H9 (cell line): ENCODE measurements around the gene RIBC2. TPM values are rescaled to one million over a fixed set of nuclear protein-coding genes. Genes with fewer than 3 reads are reported as not detected.

Source experiments
- DNase-seq: peaks from one replicate; pipeline ENCODE4 v3.0.0-alpha.2; 2017
- H2AFZ ChIP-seq: one replicate; pipeline ENCODE4 v1.6.1; 2013; ENCODE audit warnings: mild to moderate bottlenecking, low read length, control low read depth, moderate library complexity
- H2AK5ac ChIP-seq: 2 replicates; pipeline ENCODE4 v1.6.1; 2013; ENCODE audit warnings: low read length, control low read depth, mixed read lengths; ENCODE audit not compliant: insufficient read length
- H2BK120ac ChIP-seq: one replicate; pipeline ENCODE4 v1.6.1; 2013; ENCODE audit warnings: low read depth, mild to moderate bottlenecking, low read length, control low read depth, inconsistent platforms; ENCODE audit not compliant: poor library complexity, severe bottlenecking
- H2BK12ac ChIP-seq: 2 replicates; pipeline ENCODE4 v1.6.1; 2013; ENCODE audit warnings: low read length, control low read depth, mixed read lengths, low read depth; ENCODE audit not compliant: insufficient read length
- H2BK15ac ChIP-seq: 2 replicates; pipeline ENCODE4 v1.6.1; 2013; ENCODE audit warnings: low read depth, low read length, control low read depth
- H2BK20ac ChIP-seq: one replicate; pipeline ENCODE4 v1.6.1; 2013; ENCODE audit warnings: low read depth, mild to moderate bottlenecking, low read length, control low read depth, inconsistent platforms; ENCODE audit not compliant: poor library complexity, severe bottlenecking
- H2BK5ac ChIP-seq: 2 replicates; pipeline ENCODE4 v1.6.1; 2013; ENCODE audit warnings: low read length, control low read depth, mixed read lengths; ENCODE audit not compliant: insufficient read length
- H3K14ac ChIP-seq: 2 replicates; pipeline ENCODE4 v1.6.1; 2013; ENCODE audit warnings: low read length, control low read depth; ENCODE audit not compliant: insufficient read depth
- H3K18ac ChIP-seq: 2 replicates; pipeline ENCODE4 v1.6.1; 2013; ENCODE audit warnings: low read depth, mild to moderate bottlenecking, mixed read lengths, low read length, control low read depth; ENCODE audit not compliant: insufficient read length
- H3K23ac ChIP-seq: 2 replicates; pipeline ENCODE4 v1.6.1; 2013; ENCODE audit warnings: low read length, control low read depth, mixed read lengths, low read depth; ENCODE audit not compliant: insufficient read length
- H3K23me2 ChIP-seq: 2 replicates; pipeline ENCODE4 v1.6.1; 2013; ENCODE audit warnings: low read depth, mild to moderate bottlenecking, mixed read lengths, low read length, control low read depth; ENCODE audit not compliant: insufficient read length, poor library complexity, severe bottlenecking
- H3K27ac ChIP-seq: 2 replicates; pipeline ENCODE4 v1.5.1; 2013; ENCODE audit warnings: low read length, control low read depth, mixed read lengths, low read depth; ENCODE audit not compliant: insufficient read length
- H3K27me3 ChIP-seq: 2 replicates; pipeline ENCODE4 v1.6.1; 2013; ENCODE audit warnings: low read length, control low read depth, inconsistent platforms; ENCODE audit not compliant: insufficient read depth
- H3K4ac ChIP-seq: 2 replicates; pipeline ENCODE4 v1.6.1; 2013; ENCODE audit warnings: low read depth, mild to moderate bottlenecking, control low read depth, inconsistent platforms, low read length, moderate library complexity
- H3K4me1 ChIP-seq: 2 replicates; pipeline ENCODE4 v1.6.1; 2013; ENCODE audit warnings: low read length, control low read depth, inconsistent platforms; ENCODE audit not compliant: insufficient read depth
- H3K4me2 ChIP-seq: 2 replicates; pipeline ENCODE4 v1.6.1; 2013; ENCODE audit warnings: low read length, control low read depth, mixed read lengths; ENCODE audit not compliant: insufficient read length, insufficient read depth
- H3K56ac ChIP-seq: 2 replicates; pipeline ENCODE4 v1.6.1; 2013; ENCODE audit warnings: low read depth, mild to moderate bottlenecking, mixed read lengths, low read length, control low read depth; ENCODE audit not compliant: insufficient read length
- H3K79me1 ChIP-seq: 2 replicates; pipeline ENCODE4 v1.6.1; 2013; ENCODE audit warnings: low read depth, mild to moderate bottlenecking, moderate library complexity, low read length, control low read depth, inconsistent platforms; ENCODE audit not compliant: insufficient read depth, poor library complexity, severe bottlenecking
- H3K79me2 ChIP-seq: 2 replicates; pipeline ENCODE4 v1.6.1; 2013; ENCODE audit warnings: low read length, control low read depth, inconsistent platforms; ENCODE audit not compliant: insufficient read depth
- H3K9ac ChIP-seq: 2 replicates; pipeline ENCODE4 v1.6.1; 2013; ENCODE audit warnings: low read length, control low read depth, mixed read lengths; ENCODE audit not compliant: insufficient read length; ENCODE audit errors: extremely low read depth
- H3K9me3 ChIP-seq: one replicate; pipeline ENCODE4 v1.6.1; 2013; ENCODE audit warnings: low read depth, low read length, inconsistent platforms; ENCODE audit not compliant: control insufficient read depth
- H3T11ph ChIP-seq: one replicate; pipeline ENCODE4 v1.6.1; 2013; ENCODE audit warnings: mild to moderate bottlenecking, low read length, control low read depth, inconsistent platforms
- H4K20me1 ChIP-seq: one replicate; pipeline ENCODE4 v1.6.1; 2013; ENCODE audit not compliant: control insufficient read depth, insufficient read length, insufficient read depth
- H4K5ac ChIP-seq: 2 replicates; pipeline ENCODE4 v1.6.1; 2013; ENCODE audit warnings: low read depth, mild to moderate bottlenecking, mixed read lengths, low read length, control low read depth; ENCODE audit not compliant: insufficient read length
- H4K8ac ChIP-seq: replicated peaks from 2 replicates; pipeline ENCODE4 v1.6.1; 2013; ENCODE audit warnings: low read length, control low read depth, mixed read lengths, low read depth; ENCODE audit not compliant: insufficient read length
- H4K91ac ChIP-seq: 2 replicates; pipeline ENCODE4 v1.6.1; 2013; ENCODE audit warnings: low read depth, mild to moderate bottlenecking, moderate library complexity, mixed read lengths, low read length, control low read depth; ENCODE audit not compliant: insufficient read length
- H3K27ac Mint-ChIP-seq, 3 experiments: 2 replicates in 2 of 3; 3 replicates in 1 of 3; pipeline ENCODE4 v1.8.0; 2020 to 2021; ENCODE audit warnings: mixed read lengths in 3 of 3, mild to moderate bottlenecking in 1 of 3, moderate library complexity in 1 of 3
- H3K27me3 Mint-ChIP-seq: 2 replicates; pipeline ENCODE4 v1.8.0; 2021; ENCODE audit warnings: low read depth, mild to moderate bottlenecking, moderate library complexity, mixed read lengths
- H3K36me3 Mint-ChIP-seq, 3 experiments: 2 replicates in 2 of 3; 3 replicates in 1 of 3; pipeline ENCODE4 v1.8.0; 2020 to 2021; ENCODE audit warnings: low read depth in 3 of 3, mixed read lengths in 3 of 3; ENCODE audit not compliant: insufficient read depth in 1 of 3
- H3K4me1 Mint-ChIP-seq, 2 experiments: 2 replicates each; pipeline ENCODE4 v1.8.0; 2020; ENCODE audit warnings: mixed read lengths in 2 of 2
- H3K4me3 Mint-ChIP-seq, 2 experiments: 2 replicates in 1 of 2; 3 replicates in 1 of 2; pipeline ENCODE4 v1.8.0; 2020 to 2021; ENCODE audit warnings: mild to moderate bottlenecking in 2 of 2, mixed read lengths in 2 of 2, moderate library complexity in 1 of 2
- H3K9me3 Mint-ChIP-seq, 2 experiments: 2 replicates in 1 of 2; 3 replicates in 1 of 2; pipeline ENCODE4 v1.8.0; 2020; ENCODE audit warnings: mild to moderate bottlenecking in 2 of 2, mixed read lengths in 2 of 2, moderate library complexity in 1 of 2
- WGBS: extraction: QIAGEN DNeasy Blood & Tissue Kit; methylation state at CpG from one replicate; pipeline ENCODE4 v1.1.7; 2013; ENCODE audit warnings: missing lambda C conversion rate, low lambda C conversion rate, mixed read lengths; ENCODE audit not compliant: insufficient read length; ENCODE audit errors: extremely low coverage; 5-methylcytosine and 5-hydroxymethylcytosine counted together
- total RNA-seq: library from RNA; stranded (reverse); gene quantifications from 2 replicates; pipeline ENCODE4 v1.2.1, GENCODE V29; 2021
- TF ChIP-seq, protein P1 (sequence below): fragments of 200-600 bp; sonication (generic); conservative IDR thresholded peaks from 3 replicates; pipeline ENCODE4 v1.8.0; 2021; ENCODE audit warnings: antibody characterized with exemption, mild to moderate bottlenecking

RIBC2 gene
- total RNA-seq, 1 experiment from 2014 or later, result 4.1 TPM

GRCh38 chr22:45478108-45478771, 64.7 kb downstream of the RIBC2 start:
- no peak overlapping the region for H3K27ac Mint-ChIP-seq
- H2AFZ ChIP-seq, result no peak overlapping the region
- no peaks in the 10 kb centered on the region for H3K27me3 ChIP-seq
- no peak overlapping the region for H3K27ac ChIP-seq
- no peak overlapping the region for H3K23ac ChIP-seq
- no peak overlapping the region for H4K91ac ChIP-seq
- H3K4me2 ChIP-seq, result no peak overlapping the region
- no peaks in the 10 kb centered on the region for H3K79me1 ChIP-seq
- H3K79me2 ChIP-seq, result no peaks in the 10 kb centered on the region
- H3K27me3 Mint-ChIP-seq, result peaks cover 9% of the 10 kb centered on the region
- H3T11ph ChIP-seq, result no peak overlapping the region
- no peak overlapping the region for H2AK5ac ChIP-seq
- H4K8ac ChIP-seq, result no peak overlapping the region
- TF ChIP-seq, protein P1, sequence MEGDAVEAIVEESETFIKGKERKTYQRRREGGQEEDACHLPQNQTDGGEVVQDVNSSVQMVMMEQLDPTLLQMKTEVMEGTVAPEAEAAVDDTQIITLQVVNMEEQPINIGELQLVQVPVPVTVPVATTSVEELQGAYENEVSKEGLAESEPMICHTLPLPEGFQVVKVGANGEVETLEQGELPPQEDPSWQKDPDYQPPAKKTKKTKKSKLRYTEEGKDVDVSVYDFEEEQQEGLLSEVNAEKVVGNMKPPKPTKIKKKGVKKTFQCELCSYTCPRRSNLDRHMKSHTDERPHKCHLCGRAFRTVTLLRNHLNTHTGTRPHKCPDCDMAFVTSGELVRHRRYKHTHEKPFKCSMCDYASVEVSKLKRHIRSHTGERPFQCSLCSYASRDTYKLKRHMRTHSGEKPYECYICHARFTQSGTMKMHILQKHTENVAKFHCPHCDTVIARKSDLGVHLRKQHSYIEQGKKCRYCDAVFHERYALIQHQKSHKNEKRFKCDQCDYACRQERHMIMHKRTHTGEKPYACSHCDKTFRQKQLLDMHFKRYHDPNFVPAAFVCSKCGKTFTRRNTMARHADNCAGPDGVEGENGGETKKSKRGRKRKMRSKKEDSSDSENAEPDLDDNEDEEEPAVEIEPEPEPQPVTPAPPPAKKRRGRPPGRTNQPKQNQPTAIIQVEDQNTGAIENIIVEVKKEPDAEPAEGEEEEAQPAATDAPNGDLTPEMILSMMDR, result no peak
- H4K5ac ChIP-seq, result no peak overlapping the region
- H3K14ac ChIP-seq, result no peak overlapping the region
- H3K56ac ChIP-seq, result no peak overlapping the region
- H3K4me1 ChIP-seq, result no peaks in the 10 kb centered on the region
- H3K18ac ChIP-seq, result no peak overlapping the region
- no peak overlapping the region for H2BK5ac ChIP-seq
- no peak overlapping the region for H2BK120ac ChIP-seq
- H2BK15ac ChIP-seq, result no peak overlapping the region
- H2BK20ac ChIP-seq, result no peak overlapping the region
- H3K4me3 Mint-ChIP-seq, result no peak overlapping the region
- H3K4ac ChIP-seq, result no peak overlapping the region
- DNase-seq, result no peak
- H3K9ac ChIP-seq, result no peak overlapping the region
- H3K23me2 ChIP-seq, result no peaks in the 10 kb centered on the region
- peaks cover 4 to 5% of the 10 kb centered on the region in 2 experiments; a peak in 4 of 5 replicates for H3K9me3 Mint-ChIP-seq
- WGBS, result no CpG with 5 or more reads among the region's 11 CpGs
- 0 out of 7 replicates have a peak, but pooled peaks cover 0 to 2% (median 0%) of the 10 kb centered on the region in 3 experiments for H3K36me3 Mint-ChIP-seq
- no peak overlapping the region for H2BK12ac ChIP-seq
- no peaks in the 10 kb centered on the region for H3K9me3 ChIP-seq
- H3K4me1 Mint-ChIP-seq, result peaks cover 8 to 10% of the 10 kb centered on the region in 2 experiments
- no peaks in the 10 kb centered on the region for H4K20me1 ChIP-seq
